Neuronal stem cell (in vitro differentiated cells): ENCODE results near the gene SMC1B.
"Not testable (repeated sequence)": the region's sequence is repeated elsewhere in the genome, so short reads cannot be mapped to it uniquely, and the experiment has no call there.

Experiments
- DNase-seq: peaks from one replicate; pipeline ENCODE4 v3.0.0-alpha.2; 2013; ENCODE audit warnings: low spot score
- H2AFZ ChIP-seq: one replicate; pipeline ENCODE4 v1.6.1; 2013; ENCODE audit warnings: mild to moderate bottlenecking, low read length, inconsistent platforms
- H2AK5ac ChIP-seq: 2 replicates; pipeline ENCODE4 v1.6.1; 2013; ENCODE audit warnings: low read depth, mild to moderate bottlenecking, inconsistent platforms, low read length, moderate library complexity, mixed read lengths
- H2BK120ac ChIP-seq: 2 replicates; pipeline ENCODE4 v1.6.1; 2013; ENCODE audit warnings: low read depth, mild to moderate bottlenecking, inconsistent platforms, low read length, moderate library complexity, mixed read lengths
- H2BK12ac ChIP-seq: one replicate; pipeline ENCODE4 v1.6.1; 2013; ENCODE audit warnings: low read length, inconsistent platforms
- H2BK15ac ChIP-seq: 2 replicates; pipeline ENCODE4 v1.6.1; 2013; ENCODE audit warnings: mild to moderate bottlenecking, low read length, inconsistent platforms, mixed read lengths
- H2BK5ac ChIP-seq: one replicate; pipeline ENCODE4 v1.6.1; 2013; ENCODE audit warnings: inconsistent platforms, mild to moderate bottlenecking, low read length, moderate library complexity
- H3K14ac ChIP-seq: one replicate; pipeline ENCODE4 v1.6.1; 2013; ENCODE audit warnings: low read length, inconsistent platforms
- H3K18ac ChIP-seq: 2 replicates; pipeline ENCODE4 v1.6.1; 2013; ENCODE audit warnings: low read length, inconsistent platforms
- H3K23ac ChIP-seq: 2 replicates; pipeline ENCODE4 v1.6.1; 2013; ENCODE audit warnings: low read depth, mild to moderate bottlenecking, mixed read lengths, low read length, inconsistent platforms; ENCODE audit not compliant: poor library complexity
- H3K27ac ChIP-seq: replicated peaks from 3 replicates; pipeline ENCODE4 v1.5.1; 2013; ENCODE audit warnings: low read length, inconsistent platforms
- H3K27me3 ChIP-seq, 3 experiments: 2 replicates each; pipeline ENCODE4 v1.6.1; 2013; ENCODE audit warnings: low read length in 3 of 3, mild to moderate bottlenecking in 2 of 3, inconsistent platforms in 1 of 3, low read depth in 1 of 3, mixed read lengths in 1 of 3, moderate library complexity in 1 of 3; ENCODE audit not compliant: control insufficient read depth in 3 of 3, insufficient read depth in 3 of 3
- H3K36me3 ChIP-seq, 2 donors: replicated peaks in 1 of 2; 2 replicates each; pipeline ENCODE4 v1.6.1; 2013; ENCODE audit warnings: low read length in 2 of 2; ENCODE audit not compliant: control insufficient read depth in 2 of 2, insufficient read depth in 2 of 2
- H3K4ac ChIP-seq: 2 replicates; pipeline ENCODE4 v1.6.1; 2013; ENCODE audit warnings: inconsistent platforms, mild to moderate bottlenecking, low read length, moderate library complexity
- H3K4me1 ChIP-seq, 2 donors: 1 replicate in 1 of 2; 2 replicates in 1 of 2; pipeline ENCODE4 v1.6.1; 2013; ENCODE audit warnings: low read length in 2 of 2, low read depth in 1 of 2; ENCODE audit not compliant: control insufficient read depth in 2 of 2, insufficient read depth in 1 of 2
- H3K4me2 ChIP-seq: one replicate; pipeline ENCODE4 v1.6.1; 2013; ENCODE audit warnings: mild to moderate bottlenecking, low read length, inconsistent platforms; ENCODE audit not compliant: insufficient read depth, poor library complexity, severe bottlenecking
- H3K4me3 ChIP-seq, 2 donors: 2 replicates each; pipeline ENCODE4 v1.5.1; 2013; ENCODE audit warnings: low read length in 2 of 2, mild to moderate bottlenecking in 2 of 2, inconsistent platforms in 1 of 2, moderate library complexity in 1 of 2
- H3K79me1 ChIP-seq: one replicate; pipeline ENCODE4 v1.6.1; 2013; ENCODE audit warnings: low read depth, mild to moderate bottlenecking, inconsistent platforms, low read length, moderate library complexity
- H3K9ac ChIP-seq: one replicate; pipeline ENCODE4 v1.6.1; 2013; ENCODE audit warnings: mild to moderate bottlenecking, low read depth, low read length, inconsistent platforms; ENCODE audit not compliant: poor library complexity
- H3K9me3 ChIP-seq, 2 donors: replicated peaks in 1 of 2; 2 replicates each; pipeline versions ENCODE3 to v1.6.1; 2013; ENCODE audit warnings: low read length in 2 of 2, mild to moderate bottlenecking in 2 of 2, inconsistent platforms in 1 of 2, low read depth in 1 of 2, mixed read lengths in 1 of 2, moderate library complexity in 1 of 2; ENCODE audit not compliant: control insufficient read depth in 2 of 2, insufficient read depth in 1 of 2
- H4K8ac ChIP-seq: one replicate; pipeline ENCODE4 v1.6.1; 2013; ENCODE audit warnings: low read depth, mild to moderate bottlenecking, inconsistent platforms, low read length, moderate library complexity
- H4K91ac ChIP-seq: one replicate; pipeline ENCODE4 v1.6.1; 2013; ENCODE audit warnings: low read length, low read depth, mild to moderate bottlenecking, inconsistent platforms; ENCODE audit not compliant: poor library complexity
- WGBS, 2 donors: extraction: QIAGEN DNeasy Blood & Tissue Kit; methylation state at CpG; one replicate each; pipeline ENCODE4 v1.1.7; 2013; ENCODE audit warnings: missing lambda C conversion rate in 2 of 2, mixed read lengths in 1 of 2; ENCODE audit not compliant: insufficient read length in 2 of 2, insufficient replicate concordance in 1 of 2; ENCODE audit errors: extremely low coverage in 2 of 2; 5-methylcytosine and 5-hydroxymethylcytosine counted together

Gene SMC1B

GRCh38 chr22:45381348-45381747 is 32.1 kb downstream of the SMC1B start:
- peaks cover 0 to 21% (median 0%) of the 10 kb centered on the region in 3 experiments for H3K27me3 ChIP-seq
- H2BK15ac ChIP-seq = no peak overlapping the region
- H3K4me2 ChIP-seq = no peak overlapping the region
- no peaks in the 10 kb centered on the region for H3K36me3 ChIP-seq
- H3K27ac ChIP-seq = no peak overlapping the region
- no peak overlapping the region for H2BK5ac ChIP-seq
- no peak for DNase-seq
- H4K91ac ChIP-seq = no peak overlapping the region
- no peak overlapping the region for H3K4ac ChIP-seq
- no peak overlapping the region for H2AK5ac ChIP-seq
- H3K14ac ChIP-seq = no peak overlapping the region
- H3K9ac ChIP-seq = no peak overlapping the region
- H3K23ac ChIP-seq = no peak overlapping the region
- H3K4me3 ChIP-seq = no peak overlapping the region
- WGBS, 2 donors = no CpG with 5 or more reads among the region's 2 CpGs
- H3K18ac ChIP-seq = no peak overlapping the region
- H2BK120ac ChIP-seq = no peak overlapping the region
- H3K79me1 ChIP-seq = no peaks in the 10 kb centered on the region
- H4K8ac ChIP-seq = no peak overlapping the region
- no peaks in the 10 kb centered on the region for H3K4me1 ChIP-seq
- no peaks in the 10 kb centered on the region for H3K9me3 ChIP-seq
- H2BK12ac ChIP-seq = no peak overlapping the region
- H2AFZ ChIP-seq = no peak overlapping the region

GRCh38 chr22:45376703-45377102 is 36.7 kb downstream of the SMC1B start:
- no peak overlapping the region for H3K23ac ChIP-seq
- H3K9me3 ChIP-seq = peaks cover 1 to 2% of the 10 kb centered on the region in 2 donors
- H4K91ac ChIP-seq = no peak overlapping the region
- H2BK120ac ChIP-seq = no peak overlapping the region
- no peak overlapping the region for H2BK12ac ChIP-seq
- H3K4me3 ChIP-seq = no peak overlapping the region
- no peak overlapping the region for H3K27ac ChIP-seq
- no peaks in the 10 kb centered on the region for H3K79me1 ChIP-seq
- no peak overlapping the region for H2AK5ac ChIP-seq
- H3K4me1 ChIP-seq = no peaks in the 10 kb centered on the region
- no peaks in the 10 kb centered on the region for H3K36me3 ChIP-seq
- DNase-seq = no peak
- H3K18ac ChIP-seq = no peak overlapping the region
- WGBS, 2 donors = no CpG with 5 or more reads among the region's 1 CpG
- H3K27me3 ChIP-seq = peaks cover 0 to 11% (median 0%) of the 10 kb centered on the region in 3 experiments
- no peak overlapping the region for H2BK15ac ChIP-seq
- H2BK5ac ChIP-seq = no peak overlapping the region
- H3K14ac ChIP-seq = no peak overlapping the region
- no peak overlapping the region for H3K9ac ChIP-seq
- H2AFZ ChIP-seq = no peak overlapping the region
- H3K4ac ChIP-seq = no peak overlapping the region
- no peak overlapping the region for H4K8ac ChIP-seq
- H3K4me2 ChIP-seq = no peak overlapping the region

- DNase-seq = no peak
- Histone ChIP-seq H3K27ac (no peak overlapping the region), H2BK120ac (no peak overlapping the region), H3K9me3 (peaks cover 1 to 2% of the 10 kb centered on the region in 2 donors), H3K36me3 (no peaks in the 10 kb centered on the region), H3K4me2 (no peak overlapping the region), H3K23ac (no peak overlapping the region), H3K9ac (no peak overlapping the region), H2AK5ac (no peak overlapping the region), H3K4ac (no peak overlapping the region), H3K14ac (no peak overlapping the region), H3K18ac (no peak overlapping the region), H2BK15ac (no peak overlapping the region), H3K4me3 (no peak overlapping the region), H4K91ac (no peak overlapping the region), H3K4me1 (no peaks in the 10 kb centered on the region), H3K27me3 (peaks cover 0 to 5% (median 0%) of the 10 kb centered on the region in 3 experiments), H3K79me1 (no peaks in the 10 kb centered on the region), H4K8ac (no peak overlapping the region), H2AFZ (no peak overlapping the region), H2BK12ac (no peak overlapping the region), H2BK5ac (no peak overlapping the region)
- no CpG with 5 or more reads among the region's 3 CpGs for WGBS, 2 donors
These were observed 37.4 kb downstream of the SMC1B start for GRCh38 chr22:45376009-45376408.

GRCh38 chr22:45373592-45373991 is 39.8 kb downstream of the SMC1B start:
- H2AK5ac ChIP-seq, H3K79me1 ChIP-seq, H4K91ac ChIP-seq, DNase-seq, H3K18ac ChIP-seq, H2BK5ac ChIP-seq, H3K4me1 ChIP-seq, H2BK120ac ChIP-seq, H3K9ac ChIP-seq, H3K27me3 ChIP-seq, H3K27ac ChIP-seq, H3K4ac ChIP-seq, H3K4me2 ChIP-seq, H2BK15ac ChIP-seq, H3K4me3 ChIP-seq, H3K23ac ChIP-seq, H3K9me3 ChIP-seq, H4K8ac ChIP-seq, H3K14ac ChIP-seq, H2AFZ ChIP-seq, H3K36me3 ChIP-seq, H2BK12ac ChIP-seq: not testable (repeated sequence)
- no CpG with 5 or more reads among the region's 3 CpGs for WGBS, 2 donors
